WTC11 (cell line): Measurements from ENCODE around the gene AKT2. TPM values are rescaled to one million over a fixed set of nuclear protein-coding genes. Genes with fewer than 3 reads are reported as not detected.

Experiments used
- ATAC-seq: fragments of 200-7000 bp; cut with Tn5 transposase; 2 replicates; pipeline ENCODE4 v1.10.0; 2021; ENCODE audit warnings: mild to moderate bottlenecking, moderate library complexity
- CTCF ChIA-PET: fragments of 300-600 bp; sonication (Branson Sonifier 250); formaldehyde crosslinking; loops from one replicate; lab custom pipeline; 2021; ENCODE audit warnings: antibody characterized with exemption; lab: Charles Lee
- POLR2A ChIA-PET: fragments of 350-600 bp; sonication (Branson Sonifier 250); formaldehyde crosslinking; loops from one replicate; lab custom pipeline; 2021; ENCODE audit warnings: antibody characterized with exemption; lab: Charles Lee
- DNase-seq: peaks from one replicate; pipeline ENCODE4 v3.0.0; 2021; ENCODE audit warnings: low spot score
- H3K27ac Mint-ChIP-seq: 2 replicates; pipeline ENCODE4 v1.8.0; 2021; ENCODE audit warnings: mixed read lengths
- H3K27me3 Mint-ChIP-seq: 2 replicates; pipeline ENCODE4 v1.8.0; 2021; ENCODE audit warnings: low read depth, mild to moderate bottlenecking, moderate library complexity, mixed read lengths
- H3K36me3 Mint-ChIP-seq: 2 replicates; pipeline ENCODE4 v1.8.0; 2021; ENCODE audit warnings: mixed read lengths
- H3K4me1 Mint-ChIP-seq: 2 replicates; pipeline ENCODE4 v1.8.0; 2022; ENCODE audit warnings: mixed read lengths
- H3K4me3 Mint-ChIP-seq: 2 replicates; pipeline ENCODE4 v1.8.0; 2021; ENCODE audit warnings: mild to moderate bottlenecking, moderate library complexity, mixed read lengths
- H3K9me3 Mint-ChIP-seq: 2 replicates; pipeline ENCODE4 v1.8.0; 2021; ENCODE audit warnings: mixed read lengths
- ATF6 ChIP-seq: sonication (generic); formaldehyde crosslinking; IDR thresholded peaks from 2 replicates; pipeline ENCODE4 v1.8.1; 2023; ENCODE audit warnings: mild to moderate bottlenecking, missing genetic modification reagents
- CDX4 ChIP-seq: fragments of 250-450 bp; sonication (Bioruptor Pico); IDR thresholded peaks from 2 replicates; pipeline ENCODE4 v1.9.0; 2021; ENCODE audit warnings: moderate library complexity, mild to moderate bottlenecking, inconsistent platforms, borderline replicate concordance
- CREM ChIP-seq: sonication (generic); formaldehyde crosslinking; IDR thresholded peaks from 2 replicates; pipeline ENCODE4 v1.8.1; 2022; ENCODE audit warnings: mild to moderate bottlenecking, missing genetic modification reagents, moderate library complexity
- EMX1 ChIP-seq: fragments of 250-450 bp; sonication (Bioruptor Pico); IDR thresholded peaks from 2 replicates; pipeline ENCODE4 v1.8.0; 2021; ENCODE audit warnings: mild to moderate bottlenecking
- ESRRA ChIP-seq: sonication (generic); formaldehyde crosslinking; IDR thresholded peaks from 2 replicates; pipeline ENCODE4 v1.8.1; 2022; ENCODE audit warnings: mild to moderate bottlenecking, missing genetic modification reagents, borderline replicate concordance
- JAZF1 ChIP-seq: fragments of 250-450 bp; sonication (Bioruptor Pico); IDR thresholded peaks from 2 replicates; pipeline ENCODE4 v1.9.0; 2021; ENCODE audit warnings: moderate library complexity, mild to moderate bottlenecking, inconsistent platforms
- MYBL2 ChIP-seq: sonication (generic); formaldehyde crosslinking; IDR thresholded peaks from 2 replicates; pipeline ENCODE4 v1.8.1; 2023; ENCODE audit warnings: mild to moderate bottlenecking, moderate library complexity, missing genetic modification reagents
- NFATC4 ChIP-seq: fragments of 250-450 bp; sonication (Bioruptor Pico); IDR thresholded peaks from 2 replicates; pipeline ENCODE4 v1.9.0; 2021; ENCODE audit warnings: mild to moderate bottlenecking
- NFYB ChIP-seq: sonication (generic); formaldehyde crosslinking; conservative IDR thresholded peaks from 2 replicates; pipeline ENCODE4 v1.8.0; 2022; ENCODE audit warnings: low read depth, missing genetic modification reagents
- RELA ChIP-seq: sonication (generic); formaldehyde crosslinking; IDR thresholded peaks from 2 replicates; pipeline ENCODE4 v1.8.1; 2022; ENCODE audit warnings: missing genetic modification reagents, mild to moderate bottlenecking, borderline replicate concordance
- TP53 ChIP-seq: sonication (generic); formaldehyde crosslinking; IDR thresholded peaks from 2 replicates; pipeline ENCODE4 v1.8.1; 2023; ENCODE audit warnings: mild to moderate bottlenecking, missing genetic modification reagents
- ZNF138 ChIP-seq: sonication (generic); formaldehyde crosslinking; conservative IDR thresholded peaks from 2 replicates; pipeline ENCODE4 v1.8.1; 2022; ENCODE audit warnings: mild to moderate bottlenecking, moderate library complexity, missing genetic modification reagents
- ZNF232 ChIP-seq: sonication (generic); formaldehyde crosslinking; IDR thresholded peaks from 2 replicates; pipeline ENCODE4 v1.8.0; 2022; ENCODE audit warnings: mild to moderate bottlenecking, missing genetic modification reagents
- ZNF423 ChIP-seq: fragments of 250-450 bp; sonication (Bioruptor Pico); IDR thresholded peaks from 2 replicates; pipeline ENCODE4 v2.1.2; 2022; ENCODE audit warnings: mild to moderate bottlenecking, moderate library complexity
- total RNA-seq: library from RNA; stranded (reverse); gene quantifications from 3 replicates; pipeline ENCODE4 v1.2.3, GENCODE V29; 2021
- TF ChIP-seq, protein P1 (sequence below): sonication (generic); formaldehyde crosslinking; IDR thresholded peaks from 2 replicates; pipeline ENCODE4 v1.8.0; 2023; ENCODE audit warnings: missing genetic modification reagents, mild to moderate bottlenecking, borderline replicate concordance
- TF ChIP-seq, protein P2 (sequence below): sonication (generic); formaldehyde crosslinking; conservative IDR thresholded peaks from 2 replicates; pipeline ENCODE4 v1.8.1; 2022; ENCODE audit warnings: mild to moderate bottlenecking, missing genetic modification reagents
- TF ChIP-seq, protein P3 (sequence below): sonication (generic); formaldehyde crosslinking; IDR thresholded peaks from 2 replicates; pipeline ENCODE4 v1.8.0; 2022; ENCODE audit warnings: mild to moderate bottlenecking, missing genetic modification reagents
- TF ChIP-seq, protein P4 (sequence below): sonication (generic); formaldehyde crosslinking; conservative IDR thresholded peaks from 2 replicates; pipeline ENCODE4 v1.8.1; 2023; ENCODE audit warnings: mild to moderate bottlenecking, low read depth, missing genetic modification reagents, moderate library complexity

The AKT2 gene
- total RNA-seq, 1 experiment from 2014 or later, result 156 TPM

DNA sequence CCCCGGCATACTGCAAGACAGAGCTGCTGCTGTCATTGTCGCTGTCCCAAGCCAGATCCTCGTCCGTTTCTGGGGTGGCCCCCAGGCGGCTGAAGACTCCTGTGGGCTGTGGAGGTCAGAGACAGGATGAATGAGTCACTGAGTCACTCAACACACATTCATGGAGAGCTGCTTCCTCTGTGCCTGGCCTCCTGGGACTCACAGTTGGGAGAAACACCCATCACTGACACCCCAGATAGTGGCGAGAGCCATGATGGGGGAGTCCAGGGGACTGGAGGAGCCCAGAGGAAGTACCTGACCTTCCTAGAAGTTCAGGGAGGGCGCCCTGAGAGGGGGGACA lies 37.1 kb upstream of the AKT2 start (continued):
- TF ChIP-seq, protein P1, sequence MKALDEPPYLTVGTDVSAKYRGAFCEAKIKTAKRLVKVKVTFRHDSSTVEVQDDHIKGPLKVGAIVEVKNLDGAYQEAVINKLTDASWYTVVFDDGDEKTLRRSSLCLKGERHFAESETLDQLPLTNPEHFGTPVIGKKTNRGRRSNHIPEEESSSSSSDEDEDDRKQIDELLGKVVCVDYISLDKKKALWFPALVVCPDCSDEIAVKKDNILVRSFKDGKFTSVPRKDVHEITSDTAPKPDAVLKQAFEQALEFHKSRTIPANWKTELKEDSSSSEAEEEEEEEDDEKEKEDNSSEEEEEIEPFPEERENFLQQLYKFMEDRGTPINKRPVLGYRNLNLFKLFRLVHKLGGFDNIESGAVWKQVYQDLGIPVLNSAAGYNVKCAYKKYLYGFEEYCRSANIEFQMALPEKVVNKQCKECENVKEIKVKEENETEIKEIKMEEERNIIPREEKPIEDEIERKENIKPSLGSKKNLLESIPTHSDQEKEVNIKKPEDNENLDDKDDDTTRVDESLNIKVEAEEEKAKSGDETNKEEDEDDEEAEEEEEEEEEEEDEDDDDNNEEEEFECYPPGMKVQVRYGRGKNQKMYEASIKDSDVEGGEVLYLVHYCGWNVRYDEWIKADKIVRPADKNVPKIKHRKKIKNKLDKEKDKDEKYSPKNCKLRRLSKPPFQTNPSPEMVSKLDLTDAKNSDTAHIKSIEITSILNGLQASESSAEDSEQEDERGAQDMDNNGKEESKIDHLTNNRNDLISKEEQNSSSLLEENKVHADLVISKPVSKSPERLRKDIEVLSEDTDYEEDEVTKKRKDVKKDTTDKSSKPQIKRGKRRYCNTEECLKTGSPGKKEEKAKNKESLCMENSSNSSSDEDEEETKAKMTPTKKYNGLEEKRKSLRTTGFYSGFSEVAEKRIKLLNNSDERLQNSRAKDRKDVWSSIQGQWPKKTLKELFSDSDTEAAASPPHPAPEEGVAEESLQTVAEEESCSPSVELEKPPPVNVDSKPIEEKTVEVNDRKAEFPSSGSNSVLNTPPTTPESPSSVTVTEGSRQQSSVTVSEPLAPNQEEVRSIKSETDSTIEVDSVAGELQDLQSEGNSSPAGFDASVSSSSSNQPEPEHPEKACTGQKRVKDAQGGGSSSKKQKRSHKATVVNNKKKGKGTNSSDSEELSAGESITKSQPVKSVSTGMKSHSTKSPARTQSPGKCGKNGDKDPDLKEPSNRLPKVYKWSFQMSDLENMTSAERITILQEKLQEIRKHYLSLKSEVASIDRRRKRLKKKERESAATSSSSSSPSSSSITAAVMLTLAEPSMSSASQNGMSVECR (CRISPR knock-in tag), result no peak
- no peak for TF ChIP-seq ZNF423
- TF ChIP-seq, protein P2, sequence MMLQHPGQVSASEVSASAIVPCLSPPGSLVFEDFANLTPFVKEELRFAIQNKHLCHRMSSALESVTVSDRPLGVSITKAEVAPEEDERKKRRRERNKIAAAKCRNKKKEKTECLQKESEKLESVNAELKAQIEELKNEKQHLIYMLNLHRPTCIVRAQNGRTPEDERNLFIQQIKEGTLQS (CRISPR knock-in tag), result no peak

GRCh38 chr19:40321566-40322270 lies 36.6 kb upstream of the AKT2 start:
- no peak for DNase-seq
- POLR2A ChIA-PET, result interaction anchor here (0.6 kb wide), 1 partner anchor 466 kb away, joined by 3 read pairs; no protein-coding TSS in a partner anchor
- Mint-ChIP-seq H3K4me1 (no peaks in the 10 kb centered on the region), H3K27ac (no peak overlapping the region)
- ATAC-seq, result no peak
- TF ChIP-seq ZNF232 (CRISPR knock-in tag) (no peak), JAZF1 (CRISPR knock-in tag) (no peak), ESRRA (CRISPR knock-in tag) (no peak), CDX4 (CRISPR knock-in tag) (no peak), NFYB (CRISPR knock-in tag) (no peak), ZNF138 (no peak), ATF6 (no peak)
- TF ChIP-seq, all 79 proteins: peak for 0
- Mint-ChIP-seq H3K4me3 (no peak overlapping the region), H3K9me3 (no peaks in the 10 kb centered on the region), H3K36me3 (peaks cover 30% of the 10 kb centered on the region), H3K27me3 (no peaks in the 10 kb centered on the region)
- CTCF ChIA-PET, result interaction anchor here (1.6 kb wide), 1 partner anchor 16 kb away, joined by 3 read pairs; no protein-coding TSS in a partner anchor

- no peaks in the 10 kb centered on the region for H3K27me3 Mint-ChIP-seq
- H3K4me1 Mint-ChIP-seq, result no peaks in the 10 kb centered on the region
- ChIA-PET POLR2A (no interaction called here), CTCF (interaction anchor here (2.2 kb wide), 1 partner anchor 16 kb away, joined by 6 read pairs; no protein-coding TSS in a partner anchor)
- DNase-seq (no peak), ATAC-seq (no peak)
- no peaks in the 10 kb centered on the region for H3K9me3 Mint-ChIP-seq
- peaks cover 30% of the 10 kb centered on the region for H3K36me3 Mint-ChIP-seq
- H3K27ac Mint-ChIP-seq, result no peak overlapping the region
- TF ChIP-seq RELA (CRISPR knock-in tag) (no peak), EMX1 (CRISPR knock-in tag) (no peak)
- H3K4me3 Mint-ChIP-seq, result no peak overlapping the region
Measured at GRCh38 chr19:40321076-40321475, 35.9 kb upstream of the AKT2 start.

DNA sequence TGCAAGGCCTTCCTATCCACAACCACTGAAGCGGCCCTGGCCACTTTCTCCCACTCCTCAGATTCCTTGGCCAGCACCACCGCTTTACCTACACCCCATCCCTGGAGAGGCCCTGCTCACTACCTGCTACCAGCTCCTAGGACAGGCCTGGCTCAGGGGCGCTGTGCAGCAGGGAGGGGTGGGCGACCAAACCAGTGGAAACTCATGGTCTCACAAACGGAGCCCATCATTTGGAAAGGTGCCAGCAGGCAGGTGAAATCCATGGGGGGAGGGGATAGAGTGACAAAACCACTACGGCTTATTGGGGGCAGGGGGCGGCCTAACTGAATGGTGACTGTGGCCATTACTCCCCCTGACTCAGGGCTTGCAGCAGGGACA lies 35.4 kb upstream of the AKT2 start:
- H3K4me3 Mint-ChIP-seq, result no peak overlapping the region
- CTCF ChIA-PET, result interaction anchor here (2.2 kb wide), 1 partner anchor 15 kb away, joined by 6 read pairs; no protein-coding TSS in a partner anchor
- POLR2A ChIA-PET, result no interaction called here
- peaks cover 25% of the 10 kb centered on the region for H3K36me3 Mint-ChIP-seq
- H3K27ac Mint-ChIP-seq, result peak overlapping the region; percentile 61; the same call in 1 of the 2 replicates
- ATAC-seq, result no peak
- no peaks in the 10 kb centered on the region for H3K9me3 Mint-ChIP-seq
- H3K4me1 Mint-ChIP-seq, result no peaks in the 10 kb centered on the region
- no peak for DNase-seq
- H3K27me3 Mint-ChIP-seq, result no peaks in the 10 kb centered on the region
- TF ChIP-seq NFATC4, result no peak
- no peak for TF ChIP-seq TP53 (CRISPR knock-in tag)
- TF ChIP-seq, protein P3, sequence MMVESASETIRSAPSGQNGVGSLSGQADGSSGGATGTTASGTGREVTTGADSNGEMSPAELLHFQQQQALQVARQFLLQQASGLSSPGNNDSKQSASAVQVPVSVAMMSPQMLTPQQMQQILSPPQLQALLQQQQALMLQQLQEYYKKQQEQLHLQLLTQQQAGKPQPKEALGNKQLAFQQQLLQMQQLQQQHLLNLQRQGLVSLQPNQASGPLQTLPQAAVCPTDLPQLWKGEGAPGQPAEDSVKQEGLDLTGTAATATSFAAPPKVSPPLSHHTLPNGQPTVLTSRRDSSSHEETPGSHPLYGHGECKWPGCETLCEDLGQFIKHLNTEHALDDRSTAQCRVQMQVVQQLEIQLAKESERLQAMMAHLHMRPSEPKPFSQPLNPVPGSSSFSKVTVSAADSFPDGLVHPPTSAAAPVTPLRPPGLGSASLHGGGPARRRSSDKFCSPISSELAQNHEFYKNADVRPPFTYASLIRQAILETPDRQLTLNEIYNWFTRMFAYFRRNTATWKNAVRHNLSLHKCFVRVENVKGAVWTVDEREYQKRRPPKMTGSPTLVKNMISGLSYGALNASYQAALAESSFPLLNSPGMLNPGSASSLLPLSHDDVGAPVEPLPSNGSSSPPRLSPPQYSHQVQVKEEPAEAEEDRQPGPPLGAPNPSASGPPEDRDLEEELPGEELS (CRISPR knock-in tag), result no peak
- TF ChIP-seq MYBL2 (CRISPR knock-in tag), result no peak
- TF ChIP-seq, protein P4, sequence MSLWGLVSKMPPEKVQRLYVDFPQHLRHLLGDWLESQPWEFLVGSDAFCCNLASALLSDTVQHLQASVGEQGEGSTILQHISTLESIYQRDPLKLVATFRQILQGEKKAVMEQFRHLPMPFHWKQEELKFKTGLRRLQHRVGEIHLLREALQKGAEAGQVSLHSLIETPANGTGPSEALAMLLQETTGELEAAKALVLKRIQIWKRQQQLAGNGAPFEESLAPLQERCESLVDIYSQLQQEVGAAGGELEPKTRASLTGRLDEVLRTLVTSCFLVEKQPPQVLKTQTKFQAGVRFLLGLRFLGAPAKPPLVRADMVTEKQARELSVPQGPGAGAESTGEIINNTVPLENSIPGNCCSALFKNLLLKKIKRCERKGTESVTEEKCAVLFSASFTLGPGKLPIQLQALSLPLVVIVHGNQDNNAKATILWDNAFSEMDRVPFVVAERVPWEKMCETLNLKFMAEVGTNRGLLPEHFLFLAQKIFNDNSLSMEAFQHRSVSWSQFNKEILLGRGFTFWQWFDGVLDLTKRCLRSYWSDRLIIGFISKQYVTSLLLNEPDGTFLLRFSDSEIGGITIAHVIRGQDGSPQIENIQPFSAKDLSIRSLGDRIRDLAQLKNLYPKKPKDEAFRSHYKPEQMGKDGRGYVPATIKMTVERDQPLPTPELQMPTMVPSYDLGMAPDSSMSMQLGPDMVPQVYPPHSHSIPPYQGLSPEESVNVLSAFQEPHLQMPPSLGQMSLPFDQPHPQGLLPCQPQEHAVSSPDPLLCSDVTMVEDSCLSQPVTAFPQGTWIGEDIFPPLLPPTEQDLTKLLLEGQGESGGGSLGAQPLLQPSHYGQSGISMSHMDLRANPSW, result no peak
- no peak for TF ChIP-seq CREM (CRISPR knock-in tag)
